Vagina (tissue), 2 donors: ENCODE data around the gene KCNG2.
"Not testable (repeated sequence)": the region's sequence is repeated elsewhere in the genome, so short reads cannot be mapped to it uniquely, and the experiment has no call there.

Source experiments
- POLR2A ChIP-seq, 2 donors: fragments of 450-650 bp; IDR thresholded peaks; one replicate each; pipeline ENCODE4 v1.6.1; 2017; ENCODE audit warnings: antibody characterized with exemption in 2 of 2, mild to moderate bottlenecking in 2 of 2, moderate library complexity in 2 of 2
- POLR2AphosphoS5 ChIP-seq, 2 donors: sonication (generic); formaldehyde crosslinking; IDR thresholded peaks; one replicate each; pipeline ENCODE4 v1.9.0; 2017; ENCODE audit warnings: antibody characterized with exemption in 2 of 2, mild to moderate bottlenecking in 2 of 2, low read depth in 1 of 2; ENCODE audit not compliant: insufficient read depth in 1 of 2
- TF ChIP-seq, protein P1 (sequence below), 3 experiments: fragments of 450-650 bp in 2 of 3; fragments of 200-600 bp in 1 of 3; sonication (generic) in 1 of 3; IDR thresholded peaks; one replicate each; pipeline ENCODE4 v1.5.1; 2017 to 2019; ENCODE audit warnings: antibody characterized with exemption in 3 of 3, mild to moderate bottlenecking in 2 of 3, moderate library complexity in 2 of 3

DNA sequence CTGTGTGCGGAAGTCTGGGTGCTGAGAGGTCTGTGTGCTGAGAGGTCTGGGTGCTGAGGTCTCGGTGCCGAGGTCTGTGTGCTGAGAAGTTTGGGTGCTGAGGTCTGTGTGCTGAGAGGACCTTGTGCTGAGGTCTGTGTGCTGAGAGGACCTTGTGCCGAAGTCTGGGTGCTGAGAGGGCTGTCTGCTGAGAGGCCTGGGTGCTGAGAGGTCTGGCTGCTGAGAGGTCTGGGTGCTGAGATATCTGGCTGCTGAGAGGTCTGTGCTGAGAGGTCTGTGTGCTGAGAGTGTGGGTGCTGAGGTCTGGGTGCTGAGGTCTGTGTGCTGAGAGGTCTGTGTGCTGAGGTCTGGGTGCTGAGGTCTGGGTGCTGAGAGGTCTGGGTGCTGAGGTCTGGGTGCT, 67.2 kb downstream of the KCNG2 start:
- not testable (repeated sequence) for TF ChIP-seq POLR2AphosphoS5 (IDR thresholded peaks at IDR 0.05; ENCODE audit: insufficient read depth in 1 of 2, low read depth in 1 of 2); POLR2A (IDR thresholded peaks at IDR 0.05)
- TF ChIP-seq, protein P1, sequence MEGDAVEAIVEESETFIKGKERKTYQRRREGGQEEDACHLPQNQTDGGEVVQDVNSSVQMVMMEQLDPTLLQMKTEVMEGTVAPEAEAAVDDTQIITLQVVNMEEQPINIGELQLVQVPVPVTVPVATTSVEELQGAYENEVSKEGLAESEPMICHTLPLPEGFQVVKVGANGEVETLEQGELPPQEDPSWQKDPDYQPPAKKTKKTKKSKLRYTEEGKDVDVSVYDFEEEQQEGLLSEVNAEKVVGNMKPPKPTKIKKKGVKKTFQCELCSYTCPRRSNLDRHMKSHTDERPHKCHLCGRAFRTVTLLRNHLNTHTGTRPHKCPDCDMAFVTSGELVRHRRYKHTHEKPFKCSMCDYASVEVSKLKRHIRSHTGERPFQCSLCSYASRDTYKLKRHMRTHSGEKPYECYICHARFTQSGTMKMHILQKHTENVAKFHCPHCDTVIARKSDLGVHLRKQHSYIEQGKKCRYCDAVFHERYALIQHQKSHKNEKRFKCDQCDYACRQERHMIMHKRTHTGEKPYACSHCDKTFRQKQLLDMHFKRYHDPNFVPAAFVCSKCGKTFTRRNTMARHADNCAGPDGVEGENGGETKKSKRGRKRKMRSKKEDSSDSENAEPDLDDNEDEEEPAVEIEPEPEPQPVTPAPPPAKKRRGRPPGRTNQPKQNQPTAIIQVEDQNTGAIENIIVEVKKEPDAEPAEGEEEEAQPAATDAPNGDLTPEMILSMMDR (IDR thresholded peaks at IDR 0.05) = not testable (repeated sequence)
